ENCODE results near the gene CYP3A5. TPM values are rescaled to one million over a fixed set of nuclear protein-coding genes. Genes with fewer than 3 reads are reported as not detected.

CYP3A5 gene
- total and polyA plus RNA-seq, 2 of the 8 experiments (the other 6 are each of a cell fraction or from before 2014, with no cell fraction given): 0.06 TPM; not detected in 1

DNA sequence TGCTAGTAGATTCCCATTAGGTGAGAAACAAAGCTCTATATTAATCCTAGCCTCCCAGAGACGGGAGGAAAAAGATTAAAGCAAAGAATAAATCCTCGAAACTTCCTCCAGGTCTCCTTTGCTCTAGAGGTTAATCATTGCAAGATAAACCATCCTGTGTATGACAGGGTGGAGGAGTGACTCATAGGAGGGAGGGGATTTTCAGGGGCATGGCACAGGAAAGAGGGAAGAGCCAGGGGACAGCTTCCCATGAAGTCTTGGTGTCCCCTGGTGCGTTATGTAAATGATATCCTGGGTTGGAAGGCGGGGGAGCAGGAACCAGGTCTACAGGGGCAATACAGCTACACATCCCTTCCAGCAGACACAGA, 780 bp downstream of the CYP3A5 start:
- DNase-seq (ENCODE audit: low read depth in 1 of 2, low spot score in 2 of 2) (no peak), FAIRE-seq (no peak)
- no peak overlapping the region for H2AFZ ChIP-seq (ENCODE audit: low read length)
- no peak overlapping the region for H3K56ac ChIP-seq (replicated peaks; ENCODE audit: insufficient read length, low read depth, low read length)
- ChIA-PET POLR2A (ENCODE audit: partially characterized antibody) (no interaction called here), CTCF (ENCODE audit: partially characterized antibody) (no interaction called here)
- TF ChIP-seq HDAC2 (IDR thresholded peaks at IDR 0.05; ENCODE audit: borderline replicate concordance in 1 of 2, low read depth in 2 of 2, low read length in 2 of 2): no peak
- no peak for TF ChIP-seq FOSL1 (IDR thresholded peaks at IDR 0.05; ENCODE audit: insufficient read depth, low read depth, low read length)
- no peak for TF ChIP-seq POU5F1 (IDR thresholded peaks at IDR 0.05; ENCODE audit: low read depth, low read length)
- TF ChIP-seq CHD2 (IDR thresholded peaks at IDR 0.05; ENCODE audit: low read length): no peak
- H3K9ac ChIP-seq (replicated peaks in 1 of 4; ENCODE audit: extremely low read depth in 1 of 4, low read depth in 3 of 4, low read length in 3 of 4): no peak overlapping the region
- no peak overlapping the region for H2BK12ac ChIP-seq (ENCODE audit: low read depth, low read length)
- H3K4me1 ChIP-seq (replicated peaks in 1 of 4; ENCODE audit: control insufficient read depth in 3 of 4, insufficient read depth in 4 of 4, low read length in 3 of 4): peaks cover 0 to 3% (median 0%) of the 10 kb centered on the region in 4 experiments; a peak in 1 of 7 replicates
- H3K14ac ChIP-seq (ENCODE audit: insufficient read length): no peak overlapping the region
- H2BK5ac ChIP-seq (ENCODE audit: low read depth, low read length): no peak overlapping the region
- no peaks in the 10 kb centered on the region for H3K9me3 ChIP-seq (ENCODE audit: insufficient read depth in 2 of 2, low read depth in 1 of 2, low read length in 1 of 2)
- H3K23ac ChIP-seq (ENCODE audit: insufficient read length): no peak overlapping the region
- H4K5ac ChIP-seq (ENCODE audit: insufficient read length, low read depth, low read length): no peak overlapping the region
- H3K36me3 ChIP-seq (ENCODE audit: control insufficient read depth in 2 of 4, insufficient read depth in 4 of 4, low read length in 3 of 4): no peaks in the 10 kb centered on the region
- H4K8ac ChIP-seq (ENCODE audit: extremely low read depth, insufficient read depth, low read length): no peak overlapping the region
- WGBS, 2 experiments (ENCODE audit: extremely low coverage in 1 of 2, insufficient coverage in 1 of 2, insufficient read length in 1 of 2, insufficient replicate concordance in 2 of 2, low coverage in 1 of 2, low lambda C conversion rate in 2 of 2, missing lambda C conversion rate in 1 of 2): 69% methylated on average over 4 of the region's 4 CpGs; no CpG with 5 or more reads in 1 of the 2 experiments
- H3K4me2 ChIP-seq (ENCODE audit: insufficient read depth in 1 of 2, low read depth in 2 of 2, low read length in 2 of 2): no peak overlapping the region
- no peaks in the 10 kb centered on the region for H3K79me1 ChIP-seq (ENCODE audit: low read depth, low read length)
- H3K4ac ChIP-seq (replicated peaks; ENCODE audit: insufficient read length, low read depth, low read length): no peak overlapping the region
- H3K27ac ChIP-seq (ENCODE audit: low read depth, low read length): no peak overlapping the region
- no peak overlapping the region for H4K91ac ChIP-seq (replicated peaks; ENCODE audit: insufficient read length, low read length)
- H2BK120ac ChIP-seq (replicated peaks; ENCODE audit: low read depth, low read length): no peak overlapping the region
- no peak overlapping the region for H2BK15ac ChIP-seq (ENCODE audit: low read length)
- H3K18ac ChIP-seq (ENCODE audit: extremely low read depth, low read length): no peak overlapping the region
- H2AK5ac ChIP-seq (ENCODE audit: low read depth, low read length): peak overlapping the region; percentile 44; the same call in 1 of the 2 replicates
- H3K23me2 ChIP-seq (ENCODE audit: low read depth, low read length): no peaks in the 10 kb centered on the region
- H3K4me3 ChIP-seq (ENCODE audit: extremely low read depth in 1 of 4, insufficient read depth in 2 of 4, low read depth in 3 of 4, low read length in 4 of 4): no peak overlapping the region
- no peaks in the 10 kb centered on the region for H3K27me3 ChIP-seq (replicated peaks in 1 of 4; ENCODE audit: control insufficient read depth in 3 of 4, extremely low read depth in 1 of 4, insufficient read depth in 3 of 4, low read length in 3 of 4)
- H3K79me2 ChIP-seq (ENCODE audit: control insufficient read depth in 1 of 2, insufficient read depth in 2 of 2, low read length in 2 of 2): no peaks in the 10 kb centered on the region
- H4K20me1 ChIP-seq (replicated peaks in 1 of 2; ENCODE audit: control insufficient read depth in 1 of 2, insufficient read depth in 2 of 2, low read length in 2 of 2): no peaks in the 10 kb centered on the region
- H2BK20ac ChIP-seq (ENCODE audit: low read length): no peak overlapping the region

All from H1 (cell line).